Body of pancreas (tissue), 4 donors: ENCODE data around the gene TYROBP. TPM values are rescaled to one million over a fixed set of nuclear protein-coding genes. Genes with fewer than 3 reads are reported as not detected.

Source experiments
- ATAC-seq: fragments of 150-250 bp; one replicate; pipeline ENCODE4 v1.9.1; 2016
- DNase-seq, 4 donors: peaks; one replicate each; pipeline ENCODE4 v3.0.0-alpha.2; 2019
- H3K27ac ChIP-seq, 4 donors: fragments of 200-600 bp; sonication (generic); 1 replicate in 3 of 4; 2 replicates in 1 of 4; pipeline versions ENCODE4 v1.5.1 to v1.6.1; 2016 to 2019; ENCODE audit warnings: mild to moderate bottlenecking in 1 of 4, mixed read lengths in 1 of 4, moderate library complexity in 1 of 4
- H3K27me3 ChIP-seq, 2 donors: fragments of 200-600 bp; sonication (generic); one replicate each; pipeline ENCODE4 v1.6.0; 2016; ENCODE audit warnings: mild to moderate bottlenecking in 1 of 2
- H3K36me3 ChIP-seq, 2 donors: fragments of 200-600 bp; sonication (generic); replicated peaks in 1 of 2; 2 replicates each; pipeline ENCODE4 v1.5.1; 2016; ENCODE audit warnings: low read depth in 2 of 2; ENCODE audit not compliant: insufficient read depth in 1 of 2
- H3K4me1 ChIP-seq: fragments of 200-600 bp; sonication (generic); one replicate; pipeline ENCODE4 v1.6.0; 2016
- H3K4me3 ChIP-seq, 2 donors: fragments of 200-600 bp; sonication (generic); 1 replicate in 1 of 2; 2 replicates in 1 of 2; pipeline ENCODE4 v1.5.1; 2016 to 2019
- H3K9me3 ChIP-seq, 3 donors: fragments of 200-600 bp; sonication (generic); 1 replicate in 2 of 3; 2 replicates in 1 of 3; pipeline ENCODE4 v1.5.1; 2016
- CTCF ChIP-seq, 7 experiments: fragments of 450-650 bp in 4 of 7; fragments of 200-600 bp in 3 of 7; sonication (generic) in 3 of 7; IDR thresholded peaks; one replicate each; pipeline ENCODE4 v1.5.1; 2016 to 2019; ENCODE audit warnings: antibody characterized with exemption in 7 of 7
- POLR2A ChIP-seq, 3 donors: fragments of 450-650 bp; IDR thresholded peaks; one replicate each; pipeline ENCODE4 v1.6.1; 2016; ENCODE audit warnings: antibody characterized with exemption in 3 of 3, mild to moderate bottlenecking in 2 of 3
- WGBS, 2 donors: methylation state at CpG; one replicate each; pipeline ENCODE4 v1.1.5; 2017; 5-methylcytosine and 5-hydroxymethylcytosine counted together
- intact Hi-C: fragments of 100-400 bp; cut with DNase I; formaldehyde crosslinking; loops from one replicate; pipeline ENCODE4 v1.15.1; 2023
- total RNA-seq, 2 donors: library from RNA; depleted of rRNA; stranded (reverse); fragments of >200 nt; gene quantifications; one replicate each; pipeline ENCODE4 v1.1.0, GENCODE V29; 2016

The TYROBP gene
- total RNA-seq, 2 donors from 2014 or later = 19.2 to 38.6 TPM

DNA sequence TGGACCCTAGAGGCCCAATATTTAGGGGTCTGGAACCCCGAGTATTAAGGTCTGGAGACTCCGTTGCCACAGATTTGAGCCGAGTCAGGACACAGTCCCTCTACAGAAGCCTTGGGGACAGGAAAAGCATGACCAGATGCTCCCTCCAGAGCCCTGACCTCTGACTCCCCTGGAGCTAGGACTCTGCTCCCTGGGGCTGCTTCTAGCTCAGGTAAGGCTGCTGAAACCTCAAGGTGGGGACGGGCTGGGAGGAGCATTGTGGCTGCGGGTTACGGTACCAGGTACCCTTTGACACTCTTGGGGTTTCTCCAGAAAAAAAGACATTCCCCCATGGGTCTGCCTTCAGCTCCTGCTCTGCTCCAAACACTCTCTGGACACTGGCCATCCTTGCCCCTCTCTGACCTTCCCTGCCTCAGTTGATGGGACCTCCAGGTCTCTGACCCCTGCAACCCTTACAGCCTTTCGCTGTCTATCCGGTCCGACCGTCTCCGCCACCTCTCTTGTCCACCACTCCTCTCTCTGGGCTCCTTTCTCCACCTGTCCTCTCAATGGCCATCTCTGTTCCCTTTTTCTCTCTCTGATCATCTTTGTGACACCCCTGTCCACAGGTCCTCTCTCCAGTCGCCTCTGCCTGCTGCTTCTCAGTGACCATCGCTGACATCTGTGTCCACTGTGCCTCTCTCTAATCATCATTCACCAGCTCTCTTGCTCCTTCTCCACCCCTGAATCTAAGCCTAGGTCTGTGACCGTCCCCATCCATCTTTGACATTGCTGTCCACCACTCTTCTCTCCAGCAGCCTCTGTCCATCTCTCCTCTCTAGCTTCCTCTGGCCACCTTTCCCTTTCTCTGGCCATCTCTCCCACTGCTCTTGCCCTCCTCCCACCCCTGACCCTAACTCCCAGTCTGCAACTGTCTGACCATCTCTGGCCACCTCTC, 29.5 kb upstream of the TYROBP start:
- DNase-seq (peak in 1 of 4 donors; percentile 16), ATAC-seq (no peak)
- H3K27ac ChIP-seq = peak overlapping the region in 3 of 4 donors; percentile 36 to 69 (median 67)
- no peak for TF ChIP-seq POLR2A (IDR thresholded peaks at IDR 0.05)
- no peak for TF ChIP-seq CTCF (IDR thresholded peaks at IDR 0.05)
- no peaks in the 10 kb centered on the region for H3K9me3 ChIP-seq
- peaks cover 35% of the 10 kb centered on the region for H3K4me1 ChIP-seq
- no peaks in the 10 kb centered on the region for H3K27me3 ChIP-seq
- 24 to 38% methylated on average over 11 to 14 of the region's 14 CpGs for WGBS, 2 donors
- peak overlapping the region in 1 of 2 donors; percentile 43 for H3K4me3 ChIP-seq
- no peaks in the 10 kb centered on the region for H3K36me3 ChIP-seq
- intact Hi-C loops = no loop called here

- no peak for ATAC-seq
- peak overlapping the region; percentile 43 to 49 for H3K4me3 ChIP-seq
These were observed 28.7 kb upstream of the TYROBP start for GRCh38 chr19:35936738-35937268.

DNA sequence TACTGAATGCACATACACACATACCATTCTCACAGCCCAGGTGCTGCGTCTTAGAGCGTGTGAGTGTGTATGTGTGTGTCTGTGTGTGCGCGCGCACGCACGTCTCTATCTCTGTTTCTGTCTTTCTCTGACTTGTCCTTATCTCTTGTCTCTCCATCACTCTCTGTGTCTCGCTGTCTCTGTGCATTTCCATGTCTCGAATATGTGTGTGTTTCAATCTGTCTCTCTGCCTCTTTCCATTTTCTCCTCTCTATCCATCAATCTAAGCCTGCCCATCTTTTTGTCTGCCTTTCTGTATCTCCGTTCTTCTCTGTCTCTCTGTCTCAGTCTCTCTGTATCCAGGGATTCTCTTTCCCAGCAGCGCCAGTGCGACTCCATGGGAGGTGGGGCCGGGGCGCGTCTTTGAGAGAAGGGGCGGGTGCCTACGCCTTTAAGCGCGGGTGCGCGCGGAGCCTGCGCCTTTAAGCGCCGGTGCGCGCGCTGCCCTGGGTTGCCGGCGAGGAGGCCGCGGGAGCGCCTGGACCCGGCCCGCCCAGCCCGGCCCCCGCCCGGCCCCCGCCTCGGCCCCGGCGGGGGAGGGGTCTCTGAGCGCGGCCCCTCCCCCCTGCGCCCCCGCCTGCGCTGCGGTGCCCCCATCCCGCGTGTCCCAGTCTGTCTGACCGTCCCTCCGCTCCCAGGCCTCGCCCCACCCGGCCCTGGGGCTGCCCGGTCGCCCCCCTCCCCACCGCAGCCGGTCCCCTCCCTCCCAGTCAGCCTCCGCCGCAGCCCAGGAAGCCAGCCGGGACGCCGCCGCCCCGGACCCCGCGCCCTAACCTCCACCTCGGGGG, 28.0 kb upstream of the TYROBP start, which contains the start of gene LRFN3:
TSS of gene LRFN3 (plus strand) at position 464 of the 827 bp plus-strand sequence. CDS start 3,052 bp downstream, outside the sequence.
- TF ChIP-seq CTCF (IDR thresholded peaks at IDR 0.05) (peak in 3 of 7 experiments; percentile 7 to 27 (median 15)), POLR2A (IDR thresholded peaks at IDR 0.05) (no peak)
- Histone ChIP-seq H3K4me1 (peaks cover 36% of the 10 kb centered on the region), H3K9me3 (no peaks in the 10 kb centered on the region), H3K27me3 (no peaks in the 10 kb centered on the region), H3K27ac (peak within 1 kb of the TSS; percentile 29 to 72 (median 68)), H3K36me3 (no peaks in the 10 kb centered on the region), H3K4me3 (peak within 1 kb of the TSS; percentile 43 to 61)
- DNase-seq (peak; percentile 67 to 83 (median 70)), ATAC-seq (peak; percentile 19)
- WGBS, 2 donors = 1% methylated on average over 16 to 56 of the region's 68 CpGs
- intact Hi-C loops = no loop called here

More at GRCh38 chr19:35936738-35937268, 28.7 kb upstream of the TYROBP start:
- no peak for DNase-seq
- H3K36me3 ChIP-seq = no peaks in the 10 kb centered on the region
- peaks cover 35% of the 10 kb centered on the region for H3K4me1 ChIP-seq
- intact Hi-C loops = no loop called here
- 5 to 43% methylated on average over 4 to 10 of the region's 11 CpGs for WGBS, 2 donors
- no peaks in the 10 kb centered on the region for H3K27me3 ChIP-seq
- TF ChIP-seq POLR2A (IDR thresholded peaks at IDR 0.05) (no peak), CTCF (IDR thresholded peaks at IDR 0.05) (no peak)
- H3K9me3 ChIP-seq = no peaks in the 10 kb centered on the region
- H3K27ac ChIP-seq = peak overlapping the region in 3 of 4 donors; percentile 67 to 72 (median 69)

GRCh38 chr19:35932291-35932936, 24.3 kb upstream of the TYROBP start:
- WGBS, 2 donors = 37 to 55% methylated on average over 7 of the region's 7 CpGs
- Histone ChIP-seq H3K4me3 (no peak overlapping the region), H3K9me3 (no peaks in the 10 kb centered on the region), H3K4me1 (peaks cover 23% of the 10 kb centered on the region), H3K27ac (no peak overlapping the region), H3K27me3 (no peaks in the 10 kb centered on the region), H3K36me3 (no peaks in the 10 kb centered on the region)
- ATAC-seq (no peak), DNase-seq (no peak)
- TF ChIP-seq CTCF (IDR thresholded peaks at IDR 0.05) = no peak
- TF ChIP-seq POLR2A (IDR thresholded peaks at IDR 0.05) = no peak
- intact Hi-C loops = no loop called here
